Suprapubic skin (tissue), 4 donors: ENCODE data around the gene GRIN1. TPM values are rescaled to one million over a fixed set of nuclear protein-coding genes. Genes with fewer than 3 reads are reported as not detected.

Experiments used
- DNase-seq, 2 donors: peaks; one replicate each; pipeline ENCODE4 v3.0.0-alpha.2; 2019; ENCODE audit warnings: low spot score in 2 of 2
- H3K27ac ChIP-seq: fragments of 200-600 bp; sonication (generic); one replicate; pipeline ENCODE4 v1.5.1; 2019
- H3K27me3 ChIP-seq: fragments of 200-600 bp; sonication (generic); one replicate; pipeline ENCODE4 v1.5.1; 2019
- H3K36me3 ChIP-seq: fragments of 200-600 bp; sonication (generic); one replicate; pipeline ENCODE4 v1.5.1; 2019
- H3K4me1 ChIP-seq: fragments of 200-600 bp; sonication (generic); one replicate; pipeline ENCODE4 v1.5.1; 2019
- H3K4me3 ChIP-seq: fragments of 200-600 bp; sonication (generic); one replicate; pipeline ENCODE4 v1.5.1; 2019; ENCODE audit warnings: mild to moderate bottlenecking
- H3K9me3 ChIP-seq: fragments of 200-600 bp; sonication (generic); one replicate; pipeline ENCODE4 v1.5.1; 2019
- CTCF ChIP-seq, 2 donors: fragments of 200-600 bp in 1 of 2; fragments of 450-650 bp in 1 of 2; sonication (generic) in 1 of 2; IDR thresholded peaks; one replicate each; pipeline ENCODE4 v1.5.1; 2016 to 2019; ENCODE audit warnings: antibody characterized with exemption in 2 of 2, mild to moderate bottlenecking in 1 of 2, moderate library complexity in 1 of 2
- EP300 ChIP-seq: sonication (generic); formaldehyde crosslinking; IDR thresholded peaks from one replicate; pipeline ENCODE4 v1.6.1; 2017; ENCODE audit warnings: antibody characterized with exemption
- POLR2A ChIP-seq, 2 donors: fragments of 450-650 bp; IDR thresholded peaks; one replicate each; pipeline ENCODE4 v1.6.1; 2017; ENCODE audit warnings: antibody characterized with exemption in 2 of 2, mild to moderate bottlenecking in 2 of 2, moderate library complexity in 2 of 2
- POLR2AphosphoS5 ChIP-seq, 3 donors: sonication (generic); formaldehyde crosslinking; IDR thresholded peaks; one replicate each; pipeline ENCODE4 v1.6.1; 2017; ENCODE audit warnings: antibody characterized with exemption in 3 of 3
- WGBS: methylation state at CpG from one replicate; pipeline ENCODE4 v1.1.5; 2018; 5-methylcytosine and 5-hydroxymethylcytosine counted together
- total RNA-seq, 4 donors: library from RNA; depleted of rRNA; stranded (reverse); fragments of >200 nt; gene quantifications; one replicate each; pipeline ENCODE4 v1.1.0, GENCODE V29; 2016

The GRIN1 gene
- total RNA-seq, 4 donors from 2014 or later = 0.16 to 0.25 (median 0.16) TPM; not detected in 1

- H3K4me1 ChIP-seq = no peaks in the 10 kb centered on the region
- H3K9me3 ChIP-seq = no peaks in the 10 kb centered on the region
- no peak overlapping the region for H3K27ac ChIP-seq
- H3K36me3 ChIP-seq = peaks cover 100% of the 10 kb centered on the region
- WGBS = 95% methylated on average over 8 of the region's 27 CpGs
- no peak for TF ChIP-seq POLR2A (IDR thresholded peaks at IDR 0.05)
- TF ChIP-seq CTCF (IDR thresholded peaks at IDR 0.05) = no peak
- TF ChIP-seq EP300 = no peak
- TF ChIP-seq POLR2AphosphoS5 (IDR thresholded peaks at IDR 0.05) = no peak
- no peak for DNase-seq
- no peaks in the 10 kb centered on the region for H3K27me3 ChIP-seq
- no peak overlapping the region for H3K4me3 ChIP-seq
These were observed 32.2 kb upstream of the GRIN1 start for GRCh38 chr9:137106662-137107250.

DNA sequence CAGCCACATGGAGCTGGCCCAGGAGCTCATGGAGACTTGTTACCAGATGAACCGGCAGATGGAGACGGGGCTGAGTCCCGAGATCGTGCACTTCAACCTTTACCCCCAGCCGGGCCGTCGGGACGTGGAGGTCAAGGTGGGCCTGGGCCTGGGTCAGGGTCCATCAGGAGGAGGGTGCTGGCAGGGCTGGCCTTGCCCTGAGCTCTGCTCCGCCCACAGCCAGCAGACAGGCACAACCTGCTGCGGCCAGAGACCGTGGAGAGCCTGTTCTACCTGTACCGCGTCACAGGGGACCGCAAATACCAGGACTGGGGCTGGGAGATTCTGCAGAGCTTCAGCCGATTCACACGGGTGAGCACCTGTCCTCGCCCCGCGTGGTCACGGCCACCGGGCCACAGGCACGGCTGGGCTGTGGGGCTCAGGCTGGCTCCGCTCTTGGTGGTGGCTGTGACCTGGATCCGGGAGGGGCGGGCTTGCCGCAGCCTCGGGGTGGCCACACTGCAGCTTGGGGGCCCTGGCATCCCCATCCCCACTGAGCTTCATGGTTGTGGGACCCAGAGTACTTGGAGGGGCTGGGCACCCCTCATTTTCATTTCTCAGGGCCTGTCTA, 31.5 kb upstream of the GRIN1 start:
- Histone ChIP-seq H3K27ac (no peak overlapping the region), H3K4me1 (no peaks in the 10 kb centered on the region), H3K9me3 (no peaks in the 10 kb centered on the region), H3K36me3 (peaks cover 100% of the 10 kb centered on the region), H3K27me3 (no peaks in the 10 kb centered on the region), H3K4me3 (no peak overlapping the region)
- DNase-seq = no peak
- 93% methylated on average over 8 of the region's 27 CpGs for WGBS
- TF ChIP-seq POLR2AphosphoS5 (IDR thresholded peaks at IDR 0.05) (no peak), EP300 (no peak), CTCF (IDR thresholded peaks at IDR 0.05) (no peak), POLR2A (IDR thresholded peaks at IDR 0.05) (no peak)

GRCh38 chr9:137107982-137108381, 31.0 kb upstream of the GRIN1 start:
- 95% methylated on average over 10 of the region's 17 CpGs for WGBS
- Histone ChIP-seq H3K27ac (no peak overlapping the region), H3K4me1 (no peaks in the 10 kb centered on the region), H3K4me3 (no peak overlapping the region), H3K9me3 (no peaks in the 10 kb centered on the region), H3K36me3 (peaks cover 100% of the 10 kb centered on the region), H3K27me3 (no peaks in the 10 kb centered on the region)
- TF ChIP-seq POLR2A (IDR thresholded peaks at IDR 0.05) (no peak), POLR2AphosphoS5 (IDR thresholded peaks at IDR 0.05) (no peak), EP300 (no peak), CTCF (IDR thresholded peaks at IDR 0.05) (no peak)
- DNase-seq = no peak

- peaks cover 93% of the 10 kb centered on the region for H3K36me3 ChIP-seq
- DNase-seq = no peak
- TF ChIP-seq EP300 = no peak
- TF ChIP-seq POLR2AphosphoS5 (IDR thresholded peaks at IDR 0.05) = no peak
- no peak for TF ChIP-seq CTCF (IDR thresholded peaks at IDR 0.05)
- no peak for TF ChIP-seq POLR2A (IDR thresholded peaks at IDR 0.05)
- no peak overlapping the region for H3K27ac ChIP-seq
- H3K9me3 ChIP-seq = no peaks in the 10 kb centered on the region
- WGBS = 89% methylated on average over 15 of the region's 29 CpGs
- no peak overlapping the region for H3K4me3 ChIP-seq
- no peaks in the 10 kb centered on the region for H3K27me3 ChIP-seq
- peaks cover 6% of the 10 kb centered on the region for H3K4me1 ChIP-seq
These were observed 30.2 kb upstream of the GRIN1 start for GRCh38 chr9:137108608-137109249.
